Measurements from ENCODE around the gene WWTR1. TPM values are rescaled to one million over a fixed set of nuclear protein-coding genes. Genes with fewer than 3 reads are reported as not detected.

The WWTR1 gene
- total RNA-seq, 1 experiment from 2014 or later = 48.2 TPM

DNA sequence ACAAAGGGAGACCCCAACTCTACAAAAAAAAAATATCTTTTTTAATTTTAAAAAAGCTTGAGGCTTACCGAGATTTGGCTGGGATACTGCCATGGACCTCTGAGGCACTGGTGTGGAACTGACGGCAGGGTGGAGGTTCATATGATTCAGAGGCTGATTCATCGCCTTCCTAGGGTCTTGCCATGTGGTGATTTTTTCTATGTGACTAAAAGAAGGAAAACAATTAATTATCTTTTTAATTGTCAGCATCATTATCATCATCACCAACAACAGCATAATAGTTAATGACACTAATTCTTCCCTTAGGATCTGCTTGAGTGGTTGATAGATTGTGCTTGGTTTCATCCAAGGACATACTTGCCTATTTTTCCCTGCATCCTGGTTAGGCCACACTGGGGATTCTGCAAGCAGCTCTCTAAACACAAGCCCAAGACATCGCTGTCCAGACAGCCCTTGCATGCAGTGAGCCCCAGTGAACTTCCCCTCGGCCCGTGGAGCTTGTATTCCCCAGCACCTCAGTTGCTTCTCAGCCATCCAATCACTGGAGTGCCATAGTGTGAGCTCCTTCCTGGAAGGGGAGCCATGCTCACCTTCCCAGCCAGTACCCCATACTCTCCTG, 84.9 kb downstream of the WWTR1 start:
- no peak for DNase-seq (ENCODE audit: extremely low read depth, low read depth)

GRCh38 chr3:149571381-149571780, 86.4 kb downstream of the WWTR1 start:
- DNase-seq (ENCODE audit: extremely low read depth, low read depth) = no peak

DNA sequence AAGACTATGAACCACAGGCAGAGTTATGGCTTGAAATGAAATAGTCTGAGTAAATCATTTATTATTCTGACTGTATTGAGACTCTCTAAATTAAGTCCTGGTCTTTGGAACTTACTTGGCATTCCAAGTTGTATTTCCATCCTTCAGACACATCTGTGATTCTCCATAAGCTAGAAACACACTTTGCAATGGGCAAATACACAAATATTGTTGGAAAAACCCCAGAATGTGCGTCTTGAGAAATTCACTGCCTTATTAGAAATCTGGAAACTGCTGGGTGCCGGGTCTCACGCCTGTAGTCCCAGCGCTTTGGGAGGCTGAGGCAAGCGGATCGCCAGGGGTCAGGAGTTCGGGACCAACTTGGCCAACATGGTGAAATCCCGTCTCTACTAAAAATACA, 87.8 kb downstream of the WWTR1 start:
- DNase-seq (ENCODE audit: extremely low read depth, low read depth) = no peak

DNA sequence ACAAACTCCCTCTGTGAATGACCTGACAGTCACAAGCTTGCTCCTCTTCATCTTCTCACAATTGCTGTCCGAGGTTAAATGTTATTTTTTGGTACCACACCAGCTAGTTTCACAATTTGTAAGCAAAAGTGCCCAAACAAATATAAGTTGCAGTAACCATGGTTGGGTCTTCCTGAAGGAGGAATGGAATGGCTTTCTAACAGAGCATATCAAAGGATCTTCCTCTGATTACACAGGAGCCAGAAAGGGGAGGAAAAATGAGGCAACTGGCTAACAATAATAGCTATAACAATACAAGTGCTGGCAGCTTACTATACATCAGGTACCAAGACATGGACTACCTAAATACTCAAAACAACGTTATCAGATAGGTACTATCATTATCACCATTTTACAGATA, 90.4 kb downstream of the WWTR1 start:
- DNase-seq (ENCODE audit: extremely low read depth, low read depth) = no peak

DNA sequence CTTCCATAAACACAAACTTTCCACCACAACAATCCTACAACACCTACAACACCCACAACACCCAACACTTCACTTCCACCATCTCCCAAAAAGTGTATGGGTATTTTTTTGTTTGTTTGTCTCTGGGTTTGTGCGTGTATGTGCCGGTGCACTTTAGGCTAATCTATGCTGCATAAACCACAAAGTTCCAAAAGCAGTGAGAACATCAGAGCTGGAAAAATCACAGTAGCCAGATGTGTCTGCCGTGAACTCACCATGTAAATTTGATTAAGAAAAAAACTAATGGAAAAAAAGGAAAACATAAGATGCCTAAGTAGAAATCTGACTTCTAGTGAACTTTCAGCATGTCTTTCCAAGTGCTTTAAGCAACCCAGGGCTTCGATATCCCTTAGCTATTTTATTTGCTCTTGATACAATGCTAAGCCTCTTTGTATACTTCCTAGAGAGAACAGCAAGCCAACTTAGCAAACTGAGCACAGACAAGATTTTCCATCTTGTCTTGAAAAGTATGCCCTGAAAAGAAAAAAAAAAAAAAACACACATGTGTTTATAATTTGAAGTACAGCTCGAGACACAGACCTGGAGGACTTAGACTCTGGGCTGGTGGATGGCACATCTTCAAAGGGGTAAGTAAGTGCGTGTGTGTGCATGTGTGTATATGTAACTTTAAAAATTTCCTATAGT, 91.4 kb downstream of the WWTR1 start:
- DNase-seq (ENCODE audit: extremely low read depth, low read depth) = no peak

DNA sequence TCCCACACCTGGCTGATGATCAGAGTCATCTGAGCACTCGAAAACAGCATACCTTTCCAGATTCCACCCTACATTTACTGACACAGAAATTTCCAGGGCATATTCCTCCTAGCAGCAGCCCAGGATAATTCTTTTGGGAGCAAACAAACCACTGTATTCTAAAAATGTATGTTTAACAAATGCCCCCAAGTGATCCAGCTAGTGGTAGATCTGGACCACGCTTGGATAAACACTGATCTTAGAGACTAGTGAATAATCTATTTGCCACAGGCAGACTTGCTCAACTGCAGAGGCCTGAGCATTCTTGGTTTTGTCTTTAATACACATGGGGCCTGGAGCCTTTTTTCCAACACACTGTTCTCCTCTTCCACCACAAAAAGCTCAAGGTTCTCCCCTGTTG, 93.7 kb downstream of the WWTR1 start:
- DNase-seq (ENCODE audit: extremely low read depth, low read depth) = no peak

DNA sequence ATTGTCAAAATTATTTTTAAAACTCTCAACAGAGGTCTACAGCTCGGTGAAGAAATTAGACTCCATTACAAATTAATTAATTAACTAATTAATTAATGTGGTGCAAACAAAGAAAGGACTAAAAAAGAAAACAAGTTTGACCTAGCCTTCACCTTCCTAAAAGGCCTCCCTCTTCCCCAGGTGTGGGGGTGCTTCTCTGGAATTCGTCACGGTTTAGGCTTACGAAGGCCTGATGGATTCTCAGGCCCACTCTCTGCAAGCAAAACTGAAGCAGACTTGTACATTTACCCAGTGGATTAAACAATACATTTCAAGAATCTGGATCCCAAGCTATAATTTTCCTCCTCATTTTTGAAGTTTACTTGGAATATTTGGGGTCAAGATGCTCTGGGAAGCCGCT, 94.7 kb downstream of the WWTR1 start:
- DNase-seq (ENCODE audit: extremely low read depth, low read depth) = no peak

GRCh38 chr3:149560617-149561016, 97.2 kb downstream of the WWTR1 start:
- no peak for DNase-seq (ENCODE audit: extremely low read depth, low read depth)

DNA sequence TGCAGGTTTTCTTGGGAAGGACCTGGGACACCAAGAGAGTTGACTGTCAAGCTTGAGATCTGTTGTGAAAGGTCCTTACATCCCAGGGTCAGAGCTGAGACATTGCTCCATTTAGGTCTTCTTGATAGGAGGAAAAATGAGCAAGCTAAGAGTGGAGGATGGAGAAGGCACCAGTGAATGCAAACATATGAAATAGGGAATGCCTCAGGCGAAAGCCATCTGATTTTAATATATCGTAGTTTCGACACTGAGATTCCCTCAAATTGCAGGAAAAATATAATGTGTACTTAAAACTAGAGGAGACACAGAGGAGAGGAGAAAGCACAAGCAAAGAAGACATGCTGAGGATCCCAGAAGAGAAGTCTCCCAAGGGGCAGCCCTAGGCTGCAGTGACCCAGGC, 97.8 kb downstream of the WWTR1 start:
- DNase-seq (ENCODE audit: extremely low read depth, low read depth) = no peak

DNA sequence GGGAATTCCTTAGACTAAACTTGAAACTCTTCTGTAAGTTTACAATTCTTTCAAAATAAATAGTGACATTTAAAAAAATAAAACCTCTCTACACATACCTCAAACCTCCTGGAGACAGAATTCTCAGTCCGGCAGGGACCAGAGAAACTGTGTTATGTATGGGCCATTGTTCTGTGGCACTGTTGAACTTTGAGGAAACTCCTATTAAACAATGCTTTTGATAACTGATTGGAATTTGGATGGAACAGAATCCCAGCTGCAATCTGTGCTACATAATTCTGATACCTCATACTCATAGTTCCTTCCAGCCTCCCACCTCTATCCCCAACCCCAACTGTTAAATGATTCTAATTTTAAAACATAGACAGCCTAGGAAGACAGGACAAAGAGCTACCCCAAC, 98.3 kb downstream of the WWTR1 start:
- no peak for DNase-seq (ENCODE audit: extremely low read depth, low read depth)

GRCh38 chr3:149555927-149556326, 101.9 kb downstream of the WWTR1 start:
- DNase-seq (ENCODE audit: extremely low read depth, low read depth) = no peak

DNA sequence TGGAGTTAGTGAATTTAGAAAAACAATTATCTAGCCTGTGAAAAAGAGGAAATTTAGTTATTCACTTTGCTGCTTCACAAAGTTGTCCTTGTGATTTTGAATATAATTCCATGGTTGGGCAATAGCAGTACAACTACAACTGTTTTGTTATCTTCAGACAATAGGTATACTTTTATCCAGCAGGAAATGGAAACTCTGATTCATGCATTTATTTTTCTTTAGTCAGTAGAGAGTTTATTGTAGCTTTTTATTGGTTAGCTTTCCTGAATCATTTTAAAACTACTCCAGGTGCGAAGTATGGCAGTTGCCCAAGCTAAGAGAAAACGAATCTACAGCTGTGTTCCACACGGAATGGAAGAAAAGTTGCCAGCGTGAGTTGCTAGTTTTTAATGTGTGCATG, 103.0 kb downstream of the WWTR1 start:
- DNase-seq (ENCODE audit: extremely low read depth, low read depth) = no peak

DNA sequence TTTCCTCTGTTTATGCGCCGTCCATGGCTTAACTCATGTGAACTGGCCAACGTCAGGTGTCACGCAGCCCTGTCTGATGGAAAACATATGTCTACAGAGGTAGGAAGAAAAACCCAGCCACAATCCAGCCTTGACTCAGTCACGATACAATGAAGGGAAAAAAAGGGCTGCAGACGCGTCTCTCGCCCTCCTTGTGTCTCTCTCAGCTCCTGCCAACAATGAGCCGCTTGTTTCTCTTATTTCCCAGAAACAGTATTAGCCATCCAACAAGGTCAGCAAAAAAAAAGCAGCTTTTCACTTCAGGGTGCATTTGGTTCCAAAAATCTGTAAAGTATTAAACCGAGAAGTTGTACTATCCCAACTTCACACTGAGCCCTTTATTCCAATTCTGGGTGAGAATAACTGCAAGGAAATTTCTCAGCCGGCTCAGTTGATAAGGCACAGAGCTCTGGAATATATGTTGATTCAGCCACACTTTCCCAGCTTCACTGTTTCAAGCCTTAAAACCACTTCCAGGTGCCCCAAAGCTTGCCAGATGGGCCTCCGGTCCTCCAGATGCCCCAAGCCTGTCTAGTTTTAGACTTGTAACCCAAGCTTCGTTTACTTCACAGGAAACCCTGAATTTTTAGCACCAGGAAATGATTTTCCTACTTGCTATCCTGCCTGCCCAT, 103.9 kb downstream of the WWTR1 start:
- DNase-seq (ENCODE audit: extremely low read depth, low read depth) = no peak

- DNase-seq (ENCODE audit: extremely low read depth, low read depth) = no peak
Observed at GRCh38 chr3:149552700-149553099, 105.1 kb downstream of the WWTR1 start.

- DNase-seq (ENCODE audit: extremely low read depth, low read depth) = no peak
Observed at GRCh38 chr3:149551500-149551899, 106.3 kb downstream of the WWTR1 start.

- no peak for DNase-seq (ENCODE audit: extremely low read depth, low read depth)
Observed at GRCh38 chr3:149548669-149549065, 109.2 kb downstream of the WWTR1 start.

- peak; percentile 86 for DNase-seq (ENCODE audit: extremely low read depth, low read depth)
Observed at GRCh38 chr3:149547954-149548668, 109.7 kb downstream of the WWTR1 start.

GRCh38 chr3:149547413-149547812, 110.4 kb downstream of the WWTR1 start:
- DNase-seq (ENCODE audit: extremely low read depth, low read depth) = no peak

- DNase-seq (ENCODE audit: extremely low read depth, low read depth) = no peak
Observed at GRCh38 chr3:149545049-149545448, 112.8 kb downstream of the WWTR1 start.

DNA sequence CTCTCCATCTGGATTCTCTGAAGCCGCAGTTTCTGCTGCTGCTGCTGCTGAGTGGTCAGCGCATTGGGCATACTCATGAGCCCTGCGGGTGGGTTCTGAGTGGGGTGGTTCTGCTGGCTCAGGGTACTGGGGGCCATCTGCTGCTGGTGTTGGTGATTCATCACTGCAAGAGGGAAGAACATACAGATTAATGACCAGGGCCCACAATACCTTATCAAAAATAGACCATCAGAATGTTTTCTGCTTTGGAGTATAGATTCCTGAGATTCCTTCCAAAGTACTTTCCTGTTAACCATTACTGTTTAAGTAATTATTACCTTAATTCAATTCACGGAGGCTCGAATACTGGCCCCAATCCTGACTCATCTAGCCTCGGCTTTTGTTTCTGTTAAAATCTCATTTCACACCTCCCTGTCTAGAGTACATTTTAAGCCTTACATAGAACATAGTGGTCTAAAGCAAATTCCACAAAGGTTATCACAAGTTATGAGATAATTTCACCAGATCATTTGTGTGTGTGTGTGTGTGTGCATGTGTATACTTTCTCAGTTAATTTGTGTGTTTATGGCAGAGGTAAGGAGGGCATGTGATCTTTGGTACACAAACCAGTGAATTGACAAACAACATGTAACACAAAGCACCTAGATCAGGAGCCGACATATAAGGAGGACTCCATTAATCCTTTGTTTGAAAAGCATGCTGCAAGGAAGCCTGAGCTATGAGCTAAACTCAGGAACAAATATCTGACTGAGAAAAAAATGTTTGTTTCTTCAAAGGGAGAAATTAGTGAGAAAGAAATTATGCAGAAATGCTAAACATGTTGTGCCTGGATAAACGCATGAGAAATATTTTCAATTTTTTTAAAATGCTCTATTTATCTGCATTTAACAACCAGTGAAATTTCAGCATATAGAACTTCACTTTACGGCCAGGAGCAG, 115.2 kb downstream of the WWTR1 start:
- DNase-seq (ENCODE audit: extremely low read depth, low read depth) = no peak

Data from NCI-H460 (cell line).